ENCODE measurements around the gene CPT1C. TPM values are rescaled to one million over a fixed set of nuclear protein-coding genes. Genes with fewer than 3 reads are reported as not detected.

CPT1C gene
- total RNA-seq, 1 donor = 39.4 TPM

GRCh38 chr19:49687566-49688316 is 3.2 kb upstream of the CPT1C start:
- TF ChIP-seq CTCF (IDR thresholded peaks at IDR 0.05; ENCODE audit: insufficient read depth, low read length) = no peak
- DNase-seq (ENCODE audit: low read depth) = no peak
- H3K4me3 ChIP-seq (ENCODE audit: low read depth, low read length) = no peak overlapping the region

- no peak overlapping the region for H3K4me3 ChIP-seq (ENCODE audit: low read depth, low read length)
- no peak for TF ChIP-seq CTCF (IDR thresholded peaks at IDR 0.05; ENCODE audit: insufficient read depth, low read length)
- DNase-seq (ENCODE audit: low read depth) = no peak
Observed at GRCh38 chr19:49688531-49689132, 2.3 kb upstream of the CPT1C start.

- DNase-seq (ENCODE audit: low read depth) = no peak
- peak within 1 kb of the TSS; percentile 74 for H3K4me3 ChIP-seq (ENCODE audit: low read depth, low read length)
- TF ChIP-seq CTCF (IDR thresholded peaks at IDR 0.05; ENCODE audit: insufficient read depth, low read length) = peak; percentile 53
Observed at GRCh38 chr19:49689133-49690078, 1.5 kb upstream of the CPT1C start, which contains the start of gene ADM5. ADM5 (plus strand) TSS chr19:49689594; CDS start chr19:49689838, 244 bp downstream.

- H3K4me3 ChIP-seq (ENCODE audit: low read depth, low read length) = peak overlapping the region; percentile 74
- TF ChIP-seq CTCF (IDR thresholded peaks at IDR 0.05; ENCODE audit: insufficient read depth, low read length) = no peak
- no peak for DNase-seq (ENCODE audit: low read depth)
Observed at GRCh38 chr19:49690079-49690655, 749 bp upstream of the CPT1C start.

GRCh38 chr19:49691243-49692146 is 579 bp downstream of the CPT1C start:
- peak; percentile 72 for DNase-seq (ENCODE audit: low read depth)
- peak overlapping the region; percentile 74 for H3K4me3 ChIP-seq (ENCODE audit: low read depth, low read length)
- TF ChIP-seq CTCF (IDR thresholded peaks at IDR 0.05; ENCODE audit: insufficient read depth, low read length) = no peak
